Measurements from ENCODE around the gene TEX261. TPM values are rescaled to one million over a fixed set of nuclear protein-coding genes. Genes with fewer than 3 reads are reported as not detected.

The TEX261 gene
- total and polyA plus RNA-seq, 2 experiments from 2014 or later: 5.7 to 17.5 TPM

DNA sequence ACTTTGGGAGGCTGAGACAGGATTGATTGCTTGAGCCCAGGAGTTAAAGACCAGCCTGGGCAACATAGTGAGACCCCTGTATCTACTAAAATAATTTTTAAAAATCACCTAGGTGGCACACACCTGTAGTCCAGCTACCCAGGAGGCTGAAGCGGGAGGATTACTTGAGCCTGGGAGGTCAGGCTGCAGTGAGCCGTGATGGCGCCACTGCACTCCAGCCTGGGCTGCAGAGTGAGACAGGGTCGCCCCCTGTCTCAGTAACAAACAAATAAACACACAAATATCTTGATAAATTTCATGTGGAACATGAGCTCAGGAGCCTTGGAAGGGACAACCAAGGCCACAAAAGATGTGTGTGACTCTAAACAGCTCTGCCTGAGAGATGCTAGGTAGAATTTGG, 28.0 kb downstream of the TEX261 start:
- Histone ChIP-seq H3K4me2 (no peak overlapping the region), H3K4me1 (ENCODE audit: insufficient read depth) (peaks cover 4% of the 10 kb centered on the region; the same call in 1 of the 2 replicates), H3K9me2 (ENCODE audit: insufficient read depth) (no peaks in the 10 kb centered on the region), H3F3A (replicated peaks; ENCODE audit: low read depth) (no peaks in the 10 kb centered on the region), H4K20me1 (replicated peaks; ENCODE audit: insufficient read depth) (no peaks in the 10 kb centered on the region), H3K27ac (ENCODE audit: low read depth) (no peak overlapping the region), H3K36me3 (ENCODE audit: insufficient read depth) (no peaks in the 10 kb centered on the region), H3K79me2 (replicated peaks; ENCODE audit: insufficient read depth) (no peaks in the 10 kb centered on the region), H3K27me3 (ENCODE audit: insufficient read depth) (peaks cover 68% of the 10 kb centered on the region), H2AFZ (no peak overlapping the region), H3K4me3 (no peak overlapping the region)
- Mint-ChIP-seq H3K9me3 (no peaks in the 10 kb centered on the region), H3K27ac (no peak overlapping the region), H3K4me1 (peaks cover 4% of the 10 kb centered on the region), H3K27me3 (ENCODE audit: insufficient read depth, low read depth, poor library complexity) (peaks cover 46% of the 10 kb centered on the region), H3K36me3 (ENCODE audit: low read depth) (no peaks in the 10 kb centered on the region), H3K4me3 (no peak overlapping the region)
- no peak for ATAC-seq
- TF ChIP-seq, protein P1, sequence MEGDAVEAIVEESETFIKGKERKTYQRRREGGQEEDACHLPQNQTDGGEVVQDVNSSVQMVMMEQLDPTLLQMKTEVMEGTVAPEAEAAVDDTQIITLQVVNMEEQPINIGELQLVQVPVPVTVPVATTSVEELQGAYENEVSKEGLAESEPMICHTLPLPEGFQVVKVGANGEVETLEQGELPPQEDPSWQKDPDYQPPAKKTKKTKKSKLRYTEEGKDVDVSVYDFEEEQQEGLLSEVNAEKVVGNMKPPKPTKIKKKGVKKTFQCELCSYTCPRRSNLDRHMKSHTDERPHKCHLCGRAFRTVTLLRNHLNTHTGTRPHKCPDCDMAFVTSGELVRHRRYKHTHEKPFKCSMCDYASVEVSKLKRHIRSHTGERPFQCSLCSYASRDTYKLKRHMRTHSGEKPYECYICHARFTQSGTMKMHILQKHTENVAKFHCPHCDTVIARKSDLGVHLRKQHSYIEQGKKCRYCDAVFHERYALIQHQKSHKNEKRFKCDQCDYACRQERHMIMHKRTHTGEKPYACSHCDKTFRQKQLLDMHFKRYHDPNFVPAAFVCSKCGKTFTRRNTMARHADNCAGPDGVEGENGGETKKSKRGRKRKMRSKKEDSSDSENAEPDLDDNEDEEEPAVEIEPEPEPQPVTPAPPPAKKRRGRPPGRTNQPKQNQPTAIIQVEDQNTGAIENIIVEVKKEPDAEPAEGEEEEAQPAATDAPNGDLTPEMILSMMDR (conservative IDR thresholded peaks at IDR 0.05; ENCODE audit: low read depth in 2 of 2): peak in 1 of 2 experiments; percentile 28; a peak in 1 of 4 replicates
- TF ChIP-seq NANOG (IDR thresholded peaks at IDR 0.05; ENCODE audit: borderline replicate concordance): no peak
- DNase-seq (ENCODE audit: low spot score): no peak

GRCh38 chr2:70965506-70965905, 29.2 kb downstream of the TEX261 start:
- H3K27me3 Mint-ChIP-seq (ENCODE audit: insufficient read depth, low read depth, poor library complexity): peaks cover 49% of the 10 kb centered on the region
- peak overlapping the region; percentile 88 for H2AFZ ChIP-seq
- no peaks in the 10 kb centered on the region for H3K9me2 ChIP-seq (ENCODE audit: insufficient read depth)

More at GRCh38 chr2:70965506-70965905, 29.2 kb downstream of the TEX261 start:
- H3F3A ChIP-seq (replicated peaks; ENCODE audit: low read depth): no peaks in the 10 kb centered on the region
- H3K36me3 ChIP-seq (ENCODE audit: insufficient read depth): no peaks in the 10 kb centered on the region
- H3K4me2 ChIP-seq: peak overlapping the region; percentile 81
- peaks cover 4% of the 10 kb centered on the region for H3K4me1 Mint-ChIP-seq
- H3K36me3 Mint-ChIP-seq (ENCODE audit: low read depth): no peaks in the 10 kb centered on the region
- peaks cover 4% of the 10 kb centered on the region; the same call in 1 of the 2 replicates for H3K4me1 ChIP-seq (ENCODE audit: insufficient read depth)
- no peak overlapping the region for H3K27ac Mint-ChIP-seq
- peaks cover 62% of the 10 kb centered on the region for H3K27me3 ChIP-seq (ENCODE audit: insufficient read depth)
- no peaks in the 10 kb centered on the region for H3K9me3 Mint-ChIP-seq
- no peak for DNase-seq (ENCODE audit: low spot score)
- H3K27ac ChIP-seq (ENCODE audit: low read depth): no peak overlapping the region
- no peak for ATAC-seq
- H3K4me3 ChIP-seq: peak overlapping the region; percentile 64
- no peaks in the 10 kb centered on the region for H3K79me2 ChIP-seq (replicated peaks; ENCODE audit: insufficient read depth)
- no peak for TF ChIP-seq REST (IDR thresholded peaks at IDR 0.05; ENCODE audit: unreplicated experiment)
- peak overlapping the region; percentile 62 for H3K4me3 Mint-ChIP-seq
- no peaks in the 10 kb centered on the region for H4K20me1 ChIP-seq (replicated peaks; ENCODE audit: insufficient read depth)

Data from GM23338 (cell line).